GM19025 (cell line): ENCODE measurements around the gene ASS1.

ENCODE experiments used
- ATAC-seq: cut with Tn5 transposase; IDR thresholded peaks from one replicate; pipeline ENCODE4 v1.9.1; 2021; ENCODE audit warnings: mild to moderate bottlenecking, low read depth, moderate library complexity; ENCODE audit not compliant: unreplicated experiment

Gene ASS1

DNA sequence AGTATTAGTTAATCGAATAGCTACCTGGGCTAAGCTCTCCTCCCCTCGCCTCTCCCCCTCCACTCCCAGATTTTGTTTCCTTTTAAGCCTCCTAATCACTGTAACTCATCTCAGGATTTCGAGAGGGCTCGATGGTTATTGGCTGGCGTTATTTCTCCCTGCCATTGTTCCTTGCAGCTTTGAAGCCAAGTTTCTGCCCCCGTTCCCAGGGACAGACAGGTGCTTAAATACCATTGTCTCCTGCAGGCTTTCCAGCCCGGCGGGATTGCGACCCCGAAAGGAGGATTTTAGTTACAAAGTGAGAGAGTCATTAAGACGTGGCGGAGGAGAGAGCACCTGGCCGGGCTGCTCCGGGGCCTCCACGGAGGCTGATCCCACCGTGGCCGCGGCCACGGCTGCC is 46.2 kb downstream of the ASS1 start:
- ATAC-seq = no peak

DNA sequence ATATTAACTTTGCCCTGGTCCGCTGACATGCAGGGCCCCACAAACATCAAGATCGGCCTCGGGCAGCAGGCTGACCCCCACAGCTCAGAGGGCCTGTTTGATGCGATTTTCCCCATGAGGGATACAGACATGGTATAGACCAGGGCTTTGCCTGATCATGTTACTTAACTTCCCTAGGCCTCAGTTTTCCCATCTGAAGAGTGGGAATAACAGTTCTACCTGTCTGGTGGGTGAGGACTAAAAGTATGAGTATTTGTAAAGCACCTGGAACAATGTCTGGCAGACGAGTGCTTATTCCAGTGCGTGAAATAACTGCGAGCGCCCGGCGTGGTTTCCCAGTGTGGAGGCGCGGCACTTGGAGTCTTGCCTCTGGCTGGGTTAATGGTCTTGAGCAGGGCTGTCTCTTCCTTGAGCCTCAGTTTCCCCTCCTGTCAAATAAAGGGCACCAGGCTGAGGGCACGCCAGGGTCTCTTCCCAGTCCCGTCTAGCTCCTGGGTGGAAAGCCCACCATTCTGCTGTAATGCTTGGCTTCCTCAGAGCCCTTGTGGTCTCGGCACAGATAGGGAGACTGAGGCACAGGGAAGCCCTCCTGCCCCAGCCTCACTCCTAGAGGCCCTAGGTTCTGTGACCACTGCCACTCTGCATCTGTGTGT is 47.2 kb downstream of the ASS1 start:
- no peak for ATAC-seq

DNA sequence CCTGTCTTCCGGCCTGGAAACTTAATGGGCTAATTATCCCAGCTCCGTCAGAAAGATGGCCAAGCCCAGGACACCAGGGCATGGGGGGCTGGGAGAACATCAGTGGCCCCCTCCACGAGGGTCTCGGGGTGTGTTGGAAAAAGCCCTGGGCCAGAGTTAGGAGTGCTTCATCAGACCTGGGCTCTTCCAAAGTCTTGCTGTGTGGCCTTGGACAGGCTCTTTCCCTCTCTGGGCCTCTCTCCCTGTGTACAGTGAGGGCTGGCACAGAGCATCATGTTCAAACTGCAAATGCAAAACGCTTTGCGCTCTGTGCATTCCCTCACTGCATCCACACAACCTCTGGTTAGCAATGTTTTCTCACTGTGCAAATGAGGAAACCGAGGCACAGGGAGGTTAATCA is 48.3 kb downstream of the ASS1 start:
- ATAC-seq = no peak

DNA sequence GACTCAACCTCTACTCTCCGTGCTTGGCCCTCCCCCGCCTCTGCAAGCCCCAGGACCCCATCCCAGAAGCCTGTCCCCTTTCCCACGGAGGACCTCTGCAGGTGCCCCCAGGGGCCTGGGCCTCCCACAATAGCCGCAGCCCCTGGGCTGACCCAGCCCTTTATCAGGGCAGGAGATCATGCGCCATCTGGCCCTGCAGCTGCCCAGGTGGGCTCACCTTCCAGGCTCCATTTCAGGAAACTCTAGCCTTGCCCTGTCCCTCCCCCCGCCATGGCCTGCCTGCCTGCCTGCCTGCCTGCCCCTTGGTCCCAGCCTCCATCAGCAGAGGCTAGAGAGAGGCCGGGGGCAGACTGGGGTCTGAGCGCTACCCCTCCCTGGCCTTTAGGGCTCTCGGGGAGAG is 48.7 kb downstream of the ASS1 start:
- no peak for ATAC-seq

DNA sequence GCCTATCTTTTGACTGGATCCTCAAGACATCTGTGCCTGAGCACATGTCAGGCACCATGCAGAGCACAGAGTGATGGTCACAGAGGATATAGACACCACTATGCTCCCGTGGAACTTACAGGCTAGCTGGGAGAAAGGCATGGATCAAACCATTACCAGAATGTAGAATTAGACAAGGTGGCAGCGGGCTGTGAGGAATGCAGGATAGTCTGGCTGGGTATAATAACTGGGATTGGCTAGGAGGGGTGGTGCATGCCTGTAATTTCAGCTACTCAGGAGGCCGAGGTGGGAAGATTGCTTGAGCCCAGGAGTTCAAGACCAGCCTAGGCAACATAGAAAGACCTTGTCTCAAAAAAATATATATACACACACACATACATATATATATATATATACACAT is 50.3 kb downstream of the ASS1 start:
- ATAC-seq = no peak

DNA sequence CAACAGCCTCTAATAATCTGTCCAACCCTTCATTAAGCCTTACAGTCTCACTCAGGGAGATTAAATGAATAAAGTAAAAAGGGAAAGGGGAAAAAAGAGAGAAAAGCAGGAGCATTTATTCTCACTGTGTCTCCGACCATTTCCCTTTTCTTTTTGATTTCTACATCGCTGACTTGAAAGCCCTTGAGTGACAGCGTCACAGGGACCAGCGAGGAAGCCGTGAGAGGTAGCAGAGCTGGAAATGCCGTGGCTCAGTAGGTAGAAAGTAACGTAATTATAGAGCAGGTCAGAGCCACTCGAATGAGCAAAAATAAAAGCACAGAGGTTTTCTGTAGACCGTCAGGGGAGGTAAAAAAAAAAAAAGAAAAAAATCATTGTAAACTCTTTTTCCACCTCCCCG is 52.4 kb downstream of the ASS1 start:
- no peak for ATAC-seq

DNA sequence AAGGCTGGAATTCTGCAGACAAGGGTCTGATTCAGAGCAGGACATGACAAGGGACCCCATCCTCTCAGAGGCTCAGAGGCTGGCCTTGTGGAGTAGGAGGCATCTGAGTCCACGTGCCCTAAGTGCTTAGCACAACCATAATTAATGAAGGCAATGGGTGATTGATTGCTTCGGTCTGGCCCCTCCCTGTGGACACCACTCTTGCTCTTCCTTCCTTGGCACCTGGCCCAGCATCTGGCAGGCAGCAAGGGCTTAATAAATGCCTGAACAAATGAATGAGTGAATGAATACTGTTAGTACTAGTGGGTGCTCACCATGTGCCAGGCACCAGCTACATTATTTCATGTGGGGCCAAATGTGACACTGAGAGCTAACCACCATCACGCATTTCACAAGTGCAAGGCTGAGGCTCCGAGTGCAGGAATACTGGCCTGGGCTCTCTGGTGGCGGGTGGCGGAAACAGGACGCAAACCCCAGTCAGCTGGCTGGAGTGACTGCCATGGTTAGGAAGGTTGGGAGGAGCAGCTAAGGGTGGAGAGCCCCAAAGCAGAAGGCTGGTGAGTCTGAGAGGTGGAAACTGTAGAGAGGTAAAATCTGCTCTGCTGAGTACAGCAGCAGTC is 53.6 kb downstream of the ASS1 start:
- no peak for ATAC-seq

DNA sequence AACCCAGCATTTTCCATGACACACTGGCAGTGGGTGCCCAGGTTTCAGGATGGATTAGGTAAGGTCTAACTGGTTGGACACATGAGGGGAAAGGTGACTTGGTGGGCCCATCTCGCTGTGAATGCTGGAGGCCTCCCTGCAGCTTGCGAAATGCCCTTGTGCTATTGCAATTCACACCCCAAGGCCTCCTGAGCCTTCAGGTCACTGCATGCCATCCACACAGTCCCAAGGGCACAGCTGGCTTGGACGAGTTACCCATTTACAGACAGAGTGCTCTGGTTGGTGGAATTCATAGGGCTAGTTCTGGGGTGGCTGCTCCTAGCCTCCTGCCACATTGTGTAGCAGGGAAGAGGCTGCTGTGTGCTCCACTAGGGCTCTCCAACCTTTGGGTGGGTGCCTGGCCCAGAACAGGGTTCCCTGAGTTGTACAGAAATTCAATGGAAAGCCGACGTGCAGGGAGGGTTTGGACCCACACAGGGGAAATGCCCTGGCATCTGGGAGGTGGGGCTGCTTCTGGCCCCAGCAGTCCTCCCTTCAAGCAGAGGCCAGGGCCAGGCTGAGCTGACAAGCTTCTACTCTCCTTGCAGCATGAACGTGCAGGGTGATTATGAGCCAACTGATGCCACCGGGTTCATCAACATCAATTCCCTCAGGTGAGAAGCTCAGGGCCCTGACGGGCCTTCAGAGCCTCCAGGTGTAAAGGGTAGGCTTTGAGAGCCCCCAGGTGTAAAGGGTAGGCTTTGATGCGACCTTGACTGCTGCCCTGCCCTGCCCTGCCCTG is 54.3 kb downstream of the ASS1 start:
- ATAC-seq = no peak

DNA sequence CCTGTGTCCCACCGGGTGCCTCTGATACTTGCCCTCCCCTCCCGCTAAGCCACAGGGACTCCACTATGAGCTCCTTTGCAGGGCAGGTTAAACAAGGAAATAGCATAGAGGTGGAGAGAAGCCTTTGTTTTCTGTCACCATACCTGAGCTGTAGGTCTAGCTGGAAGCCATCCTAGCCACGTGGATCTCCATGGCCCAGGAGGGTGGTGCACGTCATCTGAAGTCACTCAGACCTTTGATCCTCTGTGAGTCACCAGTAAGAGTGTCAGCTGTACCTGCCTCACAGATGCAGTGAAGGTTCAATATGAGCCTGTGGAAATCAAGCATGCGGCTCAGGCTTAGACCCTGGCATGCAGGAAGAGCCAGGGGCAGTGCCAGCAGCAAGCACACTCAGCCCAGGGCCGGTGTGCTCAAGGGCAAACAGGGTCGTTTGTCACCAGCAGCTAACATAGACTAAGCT is 55.1 kb downstream of the ASS1 start:
- no peak for ATAC-seq

DNA sequence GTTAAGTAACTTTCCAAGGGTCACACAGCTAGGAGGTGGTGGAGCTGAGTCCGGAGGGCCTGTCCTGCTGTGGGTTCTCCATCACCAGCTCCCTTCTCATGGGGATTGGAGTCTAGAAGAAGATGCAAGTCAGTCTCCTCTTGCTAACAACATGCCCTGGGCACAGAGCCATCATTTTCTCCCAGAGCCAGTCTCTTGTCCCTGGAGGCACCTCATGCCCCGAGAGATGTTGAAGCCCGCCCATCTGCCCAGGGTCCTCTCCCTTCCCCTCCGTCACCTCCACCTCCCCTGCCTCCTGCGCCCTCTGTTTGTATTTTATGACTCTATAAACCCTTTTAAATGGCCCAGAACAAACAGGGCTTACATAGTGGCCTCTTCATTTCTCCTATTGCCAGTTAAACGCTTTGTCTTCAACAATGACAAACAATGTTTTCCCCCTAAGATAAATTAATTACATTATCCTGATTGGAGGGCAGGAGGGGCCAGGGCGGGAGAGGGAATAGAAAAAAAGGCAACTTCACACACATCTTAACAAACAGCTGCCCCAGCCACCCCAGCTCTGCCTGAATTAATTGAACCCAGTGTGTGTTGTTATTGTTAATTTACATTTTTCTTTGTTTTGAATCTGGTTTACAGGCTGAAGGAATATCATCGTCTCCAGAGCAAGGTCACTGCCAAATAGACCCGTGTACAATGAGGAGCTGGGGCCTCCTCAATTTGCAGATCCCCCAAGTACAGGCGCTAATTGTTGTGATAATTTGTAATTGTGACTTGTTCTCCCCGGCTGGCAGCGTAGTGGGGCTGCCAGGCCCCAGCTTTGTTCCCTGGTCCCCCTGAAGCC is 55.8 kb downstream of the ASS1 start:
- no peak for ATAC-seq

DNA sequence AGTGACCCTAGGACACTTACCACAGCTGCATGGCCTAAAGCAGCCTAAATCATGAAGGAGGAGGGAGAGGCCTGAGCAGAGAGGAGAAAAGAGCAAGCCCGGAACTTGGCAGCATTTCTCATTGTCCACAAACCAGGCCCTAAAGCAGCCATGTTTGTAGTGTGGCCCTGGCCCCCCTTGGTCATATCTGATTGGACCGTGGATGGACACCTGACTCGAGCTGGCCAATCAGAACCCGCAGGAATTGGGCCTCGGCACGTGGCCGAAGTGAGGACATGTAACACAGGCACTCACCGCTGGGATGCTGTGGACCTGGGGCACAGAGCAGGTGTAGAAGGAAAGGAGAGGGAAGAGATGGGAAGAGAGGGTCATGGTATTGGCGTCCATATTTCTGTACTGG is 56.9 kb downstream of the ASS1 start:
- ATAC-seq = no peak

DNA sequence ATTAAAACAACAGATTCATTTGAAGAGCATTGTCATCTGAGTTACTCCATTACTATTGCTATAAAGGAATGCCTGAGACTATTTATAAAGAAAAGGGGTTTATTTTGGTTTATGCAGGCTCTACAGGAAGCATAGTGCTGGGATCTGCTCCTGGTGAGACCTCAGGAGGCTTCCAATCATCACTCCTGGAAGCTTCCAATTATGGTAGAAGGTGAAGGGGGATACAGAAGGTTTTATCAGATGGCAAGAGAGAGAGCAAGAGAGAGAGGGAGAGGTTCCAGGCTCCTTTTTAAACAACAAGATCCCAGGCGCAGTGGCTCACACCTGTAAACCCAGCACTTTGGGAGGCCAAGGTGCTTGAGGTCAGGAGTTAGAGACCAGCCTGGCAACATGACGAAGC is 63.5 kb downstream of the ASS1 start:
- no peak for ATAC-seq

DNA sequence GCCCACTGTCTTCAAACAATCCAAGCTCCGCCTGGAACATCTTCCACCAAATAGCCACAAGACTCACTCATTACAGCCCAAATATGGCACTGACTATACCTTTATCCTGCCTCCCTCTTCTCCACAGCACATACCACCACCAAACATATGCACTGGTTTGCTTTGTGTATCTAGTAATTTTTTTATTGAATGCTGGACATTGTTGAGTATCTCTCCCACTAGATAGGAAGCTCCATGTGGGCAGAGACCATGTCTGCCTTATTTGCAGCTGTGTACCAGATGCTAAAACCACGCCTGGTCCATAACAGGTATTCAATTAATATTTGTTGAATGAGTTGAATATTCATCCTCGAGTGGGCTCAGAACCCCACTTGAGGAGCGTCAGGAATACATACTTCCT is 67.4 kb downstream of the ASS1 start:
- ATAC-seq = no peak

DNA sequence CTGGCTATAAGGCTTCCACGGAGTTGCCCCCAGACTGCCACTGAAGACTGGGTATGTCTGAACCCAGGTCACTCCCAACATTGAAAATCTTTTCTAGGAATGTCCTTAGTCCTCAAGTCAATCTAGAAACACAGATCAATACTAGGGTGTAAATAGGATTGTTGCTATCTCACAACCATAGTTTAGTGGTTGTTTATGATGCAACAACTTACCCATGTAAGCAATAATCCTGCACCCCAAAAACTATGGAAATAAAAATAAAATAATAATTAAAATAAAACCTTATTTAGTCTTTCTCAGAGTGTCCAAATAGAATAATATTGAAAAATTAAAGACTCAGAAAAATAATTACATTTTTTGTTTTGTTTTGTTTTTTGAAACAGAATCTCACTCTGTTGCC is 68.3 kb downstream of the ASS1 start:
- no peak for ATAC-seq

DNA sequence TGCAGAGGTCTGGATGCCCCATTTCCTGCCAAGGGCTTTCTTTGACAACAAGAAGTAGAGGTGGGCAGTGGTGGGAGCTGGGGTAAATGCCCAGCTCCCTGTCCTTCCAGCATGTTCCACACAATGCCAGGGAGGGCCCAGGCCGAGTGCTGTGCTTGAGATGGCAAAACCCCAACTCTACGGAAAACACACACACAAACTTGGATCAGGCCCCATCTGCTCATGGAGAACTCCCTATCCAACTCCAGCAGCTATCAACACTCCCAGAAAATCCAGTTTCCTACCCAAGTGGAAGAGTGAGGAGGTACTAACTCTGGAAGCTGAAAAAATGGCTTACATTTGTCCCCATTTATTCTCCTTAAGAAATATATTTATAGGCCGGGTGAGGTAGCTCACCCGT is 73.5 kb downstream of the ASS1 start:
- no peak for ATAC-seq

DNA sequence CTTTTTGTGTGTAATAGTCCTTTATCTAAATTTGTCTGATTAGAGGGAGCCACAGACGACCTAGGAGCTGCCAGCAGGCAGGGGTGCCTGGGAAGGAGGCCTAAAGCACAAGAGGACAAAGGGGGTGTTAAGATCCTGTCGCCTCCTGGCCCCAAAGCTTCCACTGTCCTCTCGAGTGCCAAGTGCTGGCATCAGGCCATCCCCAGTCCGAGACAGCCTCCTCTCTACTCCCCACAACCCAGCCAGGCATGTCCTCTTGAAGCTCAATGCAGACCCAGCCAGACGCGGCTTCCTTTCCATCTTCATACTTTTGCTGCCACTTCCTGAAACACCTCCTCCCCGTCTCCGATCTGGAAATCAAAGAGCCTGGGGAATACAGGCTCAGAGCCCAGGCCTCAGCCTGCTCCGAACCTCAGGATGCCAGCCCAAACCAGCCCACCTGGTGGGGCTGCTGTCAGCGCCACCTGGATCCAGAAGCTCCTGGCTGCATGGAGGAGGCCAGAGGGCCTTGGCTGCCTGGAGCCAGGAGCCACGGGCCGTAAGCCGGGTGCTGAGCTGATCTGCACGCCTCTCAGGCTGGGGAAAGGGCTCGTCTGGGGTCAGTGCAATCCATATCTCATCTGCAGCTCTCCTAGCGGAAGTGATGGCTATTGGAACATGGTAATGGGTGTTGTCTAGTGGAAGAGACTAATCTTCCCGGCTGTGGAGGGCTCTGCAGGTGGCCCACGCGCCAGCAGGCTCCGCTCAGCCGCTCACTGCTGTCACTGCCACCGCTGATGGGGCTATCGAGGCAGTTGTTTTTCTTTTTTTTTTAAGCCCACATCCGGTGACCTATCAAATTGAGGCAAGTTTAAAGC is 74.4 kb downstream of the ASS1 start:
- ATAC-seq = no peak

DNA sequence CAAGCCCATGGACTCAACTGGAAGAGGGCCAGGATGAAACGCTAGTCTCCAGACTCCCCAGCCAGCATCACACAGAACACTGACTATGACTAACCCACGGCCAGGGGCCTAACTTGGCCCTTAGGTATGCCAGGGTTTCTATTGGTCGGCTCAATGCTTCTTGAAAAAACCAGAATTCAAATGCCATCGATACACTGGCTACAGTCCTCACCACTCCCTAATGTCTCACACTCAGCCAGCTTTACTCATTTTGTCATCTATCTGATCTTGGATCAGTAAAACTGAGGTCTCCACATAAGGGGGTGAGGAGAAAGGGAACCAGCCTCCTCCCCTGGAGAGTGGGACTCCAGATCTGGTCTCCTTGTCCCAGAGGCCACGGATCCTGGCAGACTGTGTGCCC is 75.2 kb downstream of the ASS1 start:
- ATAC-seq = no peak

DNA sequence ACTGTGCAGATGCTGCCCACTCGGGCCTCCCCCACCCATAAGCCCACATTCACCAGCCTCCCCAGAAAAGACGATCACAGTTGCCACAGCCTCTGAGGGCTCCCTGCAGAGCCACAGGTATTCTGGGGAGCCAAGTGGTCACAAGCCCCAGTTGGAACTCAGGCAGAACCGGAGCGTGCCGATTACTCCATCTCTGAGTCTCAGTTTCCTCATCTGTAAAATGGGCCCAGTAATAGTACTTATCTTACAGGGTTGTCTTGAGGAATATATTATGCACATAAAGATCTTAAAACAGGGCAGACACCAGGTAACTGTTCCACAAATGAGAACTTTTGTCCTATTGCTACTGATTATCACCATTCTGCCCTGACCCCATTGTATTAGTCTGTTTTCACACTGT is 77.0 kb downstream of the ASS1 start:
- ATAC-seq = no peak

DNA sequence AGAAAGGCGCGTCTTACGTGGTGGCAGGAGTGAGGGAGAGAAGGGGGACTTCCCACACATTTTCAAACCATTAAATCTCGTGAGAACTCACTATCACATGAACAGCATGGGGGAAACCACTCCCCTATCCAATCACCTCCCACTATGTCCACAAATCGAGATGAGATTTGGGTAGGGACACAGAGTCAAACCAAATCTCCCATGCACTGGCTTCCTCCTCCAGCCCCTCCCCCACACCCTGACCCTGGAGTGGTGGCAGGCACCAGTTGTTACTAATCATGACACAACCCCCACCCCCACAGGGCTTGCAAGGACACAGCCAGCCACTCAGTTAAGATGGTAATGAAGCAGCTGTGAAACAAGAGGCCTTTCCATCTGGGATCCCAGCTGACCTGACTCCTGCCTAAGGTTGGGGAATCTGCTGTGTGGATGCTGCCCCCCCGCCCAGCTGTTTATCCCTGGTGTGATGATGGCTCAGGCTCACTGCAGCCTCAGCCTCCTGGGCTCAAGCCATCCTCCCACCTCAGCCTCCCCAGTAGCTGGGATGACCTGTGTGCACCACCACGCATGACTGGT is 77.6 kb downstream of the ASS1 start:
- no peak for ATAC-seq

DNA sequence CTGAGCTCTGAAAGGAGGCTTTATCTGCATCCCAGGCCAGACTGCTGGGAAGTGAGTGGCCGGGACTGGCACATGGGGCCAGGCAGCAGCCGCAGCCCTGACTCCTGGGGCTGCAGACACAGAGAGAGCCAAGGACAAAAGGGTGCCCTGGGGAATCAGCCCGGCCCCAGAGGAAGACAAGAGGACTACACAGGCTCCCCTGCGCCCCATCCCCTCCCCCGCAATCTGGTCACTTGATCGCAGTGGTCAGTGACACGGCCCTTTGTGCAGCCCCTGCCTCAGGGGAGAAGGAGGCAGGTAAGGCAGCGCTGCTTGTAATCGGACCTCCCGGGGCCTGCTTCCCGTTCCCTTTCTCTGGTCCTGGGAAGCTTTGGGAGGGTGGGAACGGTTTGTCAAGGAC is 79.2 kb downstream of the ASS1 start:
- no peak for ATAC-seq
